ENCODE measurements around the gene ABCA1.

ABCA1 gene

GRCh38 chr9:104802906-104803305 lies 125.0 kb downstream of the ABCA1 start:
- TF ChIP-seq, protein P1, sequence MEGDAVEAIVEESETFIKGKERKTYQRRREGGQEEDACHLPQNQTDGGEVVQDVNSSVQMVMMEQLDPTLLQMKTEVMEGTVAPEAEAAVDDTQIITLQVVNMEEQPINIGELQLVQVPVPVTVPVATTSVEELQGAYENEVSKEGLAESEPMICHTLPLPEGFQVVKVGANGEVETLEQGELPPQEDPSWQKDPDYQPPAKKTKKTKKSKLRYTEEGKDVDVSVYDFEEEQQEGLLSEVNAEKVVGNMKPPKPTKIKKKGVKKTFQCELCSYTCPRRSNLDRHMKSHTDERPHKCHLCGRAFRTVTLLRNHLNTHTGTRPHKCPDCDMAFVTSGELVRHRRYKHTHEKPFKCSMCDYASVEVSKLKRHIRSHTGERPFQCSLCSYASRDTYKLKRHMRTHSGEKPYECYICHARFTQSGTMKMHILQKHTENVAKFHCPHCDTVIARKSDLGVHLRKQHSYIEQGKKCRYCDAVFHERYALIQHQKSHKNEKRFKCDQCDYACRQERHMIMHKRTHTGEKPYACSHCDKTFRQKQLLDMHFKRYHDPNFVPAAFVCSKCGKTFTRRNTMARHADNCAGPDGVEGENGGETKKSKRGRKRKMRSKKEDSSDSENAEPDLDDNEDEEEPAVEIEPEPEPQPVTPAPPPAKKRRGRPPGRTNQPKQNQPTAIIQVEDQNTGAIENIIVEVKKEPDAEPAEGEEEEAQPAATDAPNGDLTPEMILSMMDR (IDR thresholded peaks at IDR 0.05; ENCODE audit: insufficient read depth, low read depth, low read length, missing control alignments) = no peak
- no peak overlapping the region for H3K4me3 ChIP-seq (ENCODE audit: low read length)
- no peak for DNase-seq (ENCODE audit: low read depth)

DNA sequence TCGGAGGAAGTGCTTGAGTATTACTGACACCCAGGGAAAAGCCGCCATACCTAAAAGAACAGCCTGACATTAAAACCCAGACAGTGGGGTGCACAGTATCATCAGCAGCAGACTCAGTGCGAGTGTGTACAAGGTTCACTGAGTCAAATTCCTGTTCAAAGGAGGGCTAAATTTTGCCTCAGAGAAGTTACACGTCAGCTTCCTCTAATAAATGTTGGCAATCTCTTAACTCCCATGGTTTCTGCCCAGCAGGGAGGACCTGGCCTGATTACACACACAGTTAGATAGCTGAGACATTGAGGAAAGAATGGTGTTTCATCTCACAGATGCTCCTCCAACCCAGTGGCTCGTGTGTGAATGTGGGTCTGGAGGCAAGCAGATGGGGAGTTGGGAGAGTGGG lies 125.8 kb downstream of the ABCA1 start:
- DNase-seq (ENCODE audit: low read depth) = no peak
- no peak overlapping the region for H3K4me3 ChIP-seq (ENCODE audit: low read length)
- TF ChIP-seq, protein P1 (IDR thresholded peaks at IDR 0.05; ENCODE audit: insufficient read depth, low read depth, low read length, missing control alignments) = no peak

GRCh38 chr9:104800068-104800785 lies 127.7 kb downstream of the ABCA1 start:
- no peak for DNase-seq (ENCODE audit: low read depth)
- TF ChIP-seq, protein P1 (IDR thresholded peaks at IDR 0.05; ENCODE audit: insufficient read depth, low read depth, low read length, missing control alignments) = no peak
- no peak overlapping the region for H3K4me3 ChIP-seq (ENCODE audit: low read length)

GRCh38 chr9:104798209-104798995 lies 129.6 kb downstream of the ABCA1 start:
- no peak overlapping the region for H3K4me3 ChIP-seq (ENCODE audit: low read length)
- no peak for DNase-seq (ENCODE audit: low read depth)
- TF ChIP-seq, protein P1 (IDR thresholded peaks at IDR 0.05; ENCODE audit: insufficient read depth, low read depth, low read length, missing control alignments) = no peak

DNA sequence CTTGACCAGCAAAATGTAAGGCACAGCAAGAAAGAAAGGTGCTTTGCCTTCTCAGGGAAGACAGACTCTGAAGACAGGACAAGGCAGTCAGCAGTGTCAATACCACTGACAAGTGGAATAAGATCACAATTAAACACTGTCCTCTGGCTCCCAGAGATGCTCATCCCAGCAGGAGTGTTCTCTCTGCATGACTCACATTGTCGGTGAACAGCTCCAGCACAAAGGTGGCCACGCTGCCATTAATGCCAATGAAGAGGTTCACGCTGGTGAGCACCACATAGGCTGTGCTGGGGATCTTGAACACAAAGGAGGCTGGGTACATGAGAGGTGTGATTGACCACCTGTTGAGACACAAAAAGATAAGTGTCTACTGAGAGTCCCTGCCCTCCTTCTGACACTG lies 132.1 kb downstream of the ABCA1 start:
- H3K4me3 ChIP-seq (ENCODE audit: low read length) = no peak overlapping the region
- TF ChIP-seq, protein P1 (IDR thresholded peaks at IDR 0.05; ENCODE audit: insufficient read depth, low read depth, low read length, missing control alignments) = no peak
- no peak for DNase-seq (ENCODE audit: low read depth)

DNA sequence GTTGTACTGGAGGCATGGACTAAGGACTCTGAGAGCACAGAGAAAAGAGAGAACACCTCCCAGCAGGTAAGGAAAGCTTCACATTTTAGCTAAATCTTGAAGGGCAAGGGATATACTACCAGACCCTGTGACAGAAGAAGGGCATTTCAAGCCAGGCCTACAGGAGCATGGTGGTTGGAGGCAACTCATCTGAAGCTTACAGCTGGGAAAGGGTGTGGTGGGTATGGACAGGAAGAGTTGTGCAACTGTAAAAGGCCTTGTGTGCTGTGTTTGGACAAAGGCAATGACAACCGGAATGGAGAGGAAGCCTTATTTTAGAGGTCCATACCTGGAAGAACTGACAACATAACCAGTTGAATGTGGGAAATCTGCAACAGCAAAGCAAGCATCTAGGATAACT lies 132.9 kb downstream of the ABCA1 start:
- no peak overlapping the region for H3K4me3 ChIP-seq (ENCODE audit: low read length)
- peak; percentile 46 for DNase-seq (ENCODE audit: low read depth)
- TF ChIP-seq, protein P1 (IDR thresholded peaks at IDR 0.05; ENCODE audit: insufficient read depth, low read depth, low read length, missing control alignments) = no peak

All from epithelial cell of esophagus (primary cell).